ENCODE results near the gene AKAP1. TPM values are rescaled to one million over a fixed set of nuclear protein-coding genes. Genes with fewer than 3 reads are reported as not detected.

Gene AKAP1
- total RNA-seq, 1 donor from 2014 or later, result 37.7 TPM

GRCh38 chr17:57160624-57161023, 75.6 kb downstream of the AKAP1 start:
- intact Hi-C loops (cut with micrococcal nuclease), result no loop called here

GRCh38 chr17:57164814-57165213, 79.8 kb downstream of the AKAP1 start:
- intact Hi-C loops (cut with micrococcal nuclease), result no loop called here

GRCh38 chr17:57165754-57166153, 80.7 kb downstream of the AKAP1 start:
- intact Hi-C loops (cut with micrococcal nuclease), result no loop called here

GRCh38 chr17:57166803-57167202, 81.8 kb downstream of the AKAP1 start:
- intact Hi-C loops (cut with micrococcal nuclease), result no loop called here

GRCh38 chr17:57168695-57169094, 83.6 kb downstream of the AKAP1 start:
- intact Hi-C loops (cut with micrococcal nuclease), result no loop called here

- intact Hi-C loops (cut with micrococcal nuclease), result no loop called here
These were observed 85.8 kb downstream of the AKAP1 start for GRCh38 chr17:57170866-57171265.

Other genes starting within 250 kb of the AKAP1 start
- gene TRIM25, start 171.2 kb upstream of the AKAP1 start, total RNA-seq, result 109 and 111 TPM in 2 replicates
- gene COIL, start 124.2 kb upstream of the AKAP1 start, total RNA-seq, result 18.6 and 19.2 TPM in 2 replicates
- 7.5 and 9.1 TPM in 2 replicates for gene SCPEP1, start 107.1 kb upstream of the AKAP1 start, total RNA-seq
- gene MSI2, start 171.3 kb downstream of the AKAP1 start, total RNA-seq, result 140 and 145 TPM in 2 replicates

Measured in T-helper 2 cell treated with Interferon-gamma antibody and Interleukin-4, amounts not matched to agents 100 ng/mL and 5 ng/mL, for 36 hours (primary cell).